Heart left ventricle (tissue), 13 donors: ENCODE data around the gene GABRB1.

Experiments
- CTCF ChIP-seq, 12 donors: fragments of 200-600 bp; sonication (generic) in 4 of 12; IDR thresholded peaks; one replicate each; pipeline versions ENCODE4 v1.5.0 to v1.8.0; 2018 to 2022; ENCODE audit warnings: antibody characterized with exemption in 12 of 12, mild to moderate bottlenecking in 5 of 12
- POLR2A ChIP-seq, 2 donors: fragments of 450-650 bp; IDR thresholded peaks; one replicate each; pipeline ENCODE4 v1.6.1; 2017; ENCODE audit warnings: antibody characterized with exemption in 2 of 2, mild to moderate bottlenecking in 2 of 2, moderate library complexity in 2 of 2
- donor health status: ischemic (EF 13 %, LVEDD 7.1; RV severe dilation, severe dysfunction).
- donor health status: DM: no; HTN: yes; CAD: no.
- donor health status: DM: no; HTN: no; CAD: no.
- donor health status: ischemic (EF 25% LVEDD 6.9; RV normal size, moderate dysfunction).
- donor health status: ischemic (EF 25% LVEDD 5.7; RV mildly dilated, moderate dysfunction).
- donor health status: ischemic (EF 35%, LVEDD 5.7; RV mildly dilated, moderate dysfunction).
- donor health status: nonischemic (EF 11% LVEDD 7.7; RV severe dilation, severe dysfunction).
- donor health status: DM: yes; HTN: yes; CAD: no.
- donor health status: PGD.
- donor health status: ischemic (EF 29% LVEDD 5.4; RV normal size, mild dysfunction).
- donor health status: nonischemic (EF 23%, LVEDD 6.1; RV moderate dilation, normal function).

GRCh38 chr4:47122592-47123291 lies 91.4 kb downstream of the GABRB1 start:
- TF ChIP-seq CTCF (IDR thresholded peaks at IDR 0.05) = peak; percentile 58 to 89 (median 73)
- TF ChIP-seq POLR2A (IDR thresholded peaks at IDR 0.05) = no peak
